Panc1 (cell line): ENCODE measurements around the gene SPATA6L. TPM values are rescaled to one million over a fixed set of nuclear protein-coding genes. Genes with fewer than 3 reads are reported as not detected.

Experiments used
- ATAC-seq: fragments of 200-7000 bp; cut with Tn5 transposase; 2 replicates; pipeline ENCODE4 v1.9.1; 2020; ENCODE audit warnings: mild to moderate bottlenecking, moderate library complexity
- BruUV-seq: library from RNA; stranded (reverse); fragments of 400-500 nt; replicated peaks from 2 replicates; lab custom pipeline; 2021; lab: Mats Ljungman, UMichigan
- CTCF ChIA-PET: fragments of 300-600 bp; sonication (Branson Sonifier 250); formaldehyde crosslinking; loops from one replicate; lab custom pipeline; 2022; ENCODE audit warnings: antibody characterized with exemption; lab: Charles Lee
- POLR2A ChIA-PET: fragments of 300-600 bp; sonication (Branson Sonifier 250); formaldehyde crosslinking; loops from one replicate; lab custom pipeline; 2022; ENCODE audit warnings: antibody characterized with exemption; lab: Charles Lee
- DNase-seq: peaks from one replicate; pipeline ENCODE4 v3.0.0-alpha.2; 2010; ENCODE audit warnings: low read depth, low spot score
- H3K27ac ChIP-seq: 2 replicates; pipeline ENCODE4 v1.5.1; 2011; ENCODE audit warnings: mild to moderate bottlenecking, low read length, inconsistent platforms
- H3K27me3 ChIP-seq: fragments of 200-500 bp; sonication (Bioruptor generic); 2 replicates; pipeline ENCODE4 v1.6.0; 2014; ENCODE audit warnings: low read length, inconsistent platforms; ENCODE audit not compliant: control insufficient read depth, insufficient read depth
- H3K36me3 ChIP-seq: fragments of 200-500 bp; sonication (Bioruptor generic); 2 replicates; pipeline ENCODE4 v1.5.1; 2014; ENCODE audit warnings: inconsistent platforms, mild to moderate bottlenecking, low read length, moderate library complexity; ENCODE audit not compliant: control insufficient read depth, insufficient read depth
- H3K4me1 ChIP-seq: 2 replicates; pipeline ENCODE4 v1.5.1; 2011; ENCODE audit warnings: inconsistent platforms, mild to moderate bottlenecking, low read length, moderate library complexity; ENCODE audit not compliant: control insufficient read depth, insufficient read depth
- H3K4me3 ChIP-seq, 2 experiments: 2 replicates each; pipeline ENCODE4 v1.5.1; 2011 to 2012; ENCODE audit warnings: low read depth in 2 of 2, low read length in 2 of 2, mild to moderate bottlenecking in 2 of 2, inconsistent platforms in 1 of 2, moderate library complexity in 1 of 2
- H3K9me3 ChIP-seq: fragments of 200-500 bp; sonication (Bioruptor generic); 2 replicates; pipeline ENCODE4 v1.5.1; 2014; ENCODE audit warnings: low read depth, mild to moderate bottlenecking, inconsistent platforms, low read length, moderate library complexity; ENCODE audit not compliant: control insufficient read depth, insufficient read depth
- POLR2AphosphoS5 ChIP-seq: IDR thresholded peaks from 2 replicates; pipeline ENCODE4 v1.6.1; 2012; ENCODE audit warnings: mild to moderate bottlenecking, low read depth, low read length, moderate library complexity
- SIN3A ChIP-seq: IDR thresholded peaks from 2 replicates; pipeline ENCODE4 v1.6.1; 2012; ENCODE audit warnings: low read depth, mild to moderate bottlenecking, low read length, moderate library complexity, borderline replicate concordance; ENCODE audit not compliant: insufficient read depth
- TCF7L2 ChIP-seq: IDR thresholded peaks from 2 replicates; pipeline ENCODE4 v1.6.1; 2011; ENCODE audit warnings: mild to moderate bottlenecking, low read depth, low read length, inconsistent platforms
- in situ Hi-C: cut with HindIII; loops from 2 replicates; pipeline ENCODE4 v1.10.0; 2016; ENCODE audit warnings: low sequenced_read_pairs, low pct_unique_long_range_greater_than_20kb
- intact Hi-C: fragments of 100-400 bp; cut with micrococcal nuclease; formaldehyde crosslinking; loops from one replicate; pipeline ENCODE4 v1.10.0; 2022; ENCODE audit not compliant: unreplicated experiment
- total RNA-seq: library from RNA; stranded (reverse); gene quantifications from one replicate; pipeline ENCODE4 v1.2.1, GENCODE V29; 2021; ENCODE audit not compliant: unreplicated experiment
- TF ChIP-seq, protein P1 (sequence below): fragments of 450-650 bp; IDR thresholded peaks from 2 replicates; pipeline ENCODE4 v1.5.1; 2017; ENCODE audit warnings: mild to moderate bottlenecking
- TF ChIP-seq, protein P2 (sequence below), 2 experiments: IDR thresholded peaks; 2 replicates each; pipeline ENCODE4 v1.6.1; 2011 to 2012; ENCODE audit warnings: low read depth in 2 of 2, control low read depth in 1 of 2, low read length in 1 of 2, mild to moderate bottlenecking in 1 of 2, moderate library complexity in 1 of 2; ENCODE audit not compliant: insufficient read depth in 1 of 2

The SPATA6L gene
- total RNA-seq, 1 experiment from 2014 or later: 0.13 TPM

DNA sequence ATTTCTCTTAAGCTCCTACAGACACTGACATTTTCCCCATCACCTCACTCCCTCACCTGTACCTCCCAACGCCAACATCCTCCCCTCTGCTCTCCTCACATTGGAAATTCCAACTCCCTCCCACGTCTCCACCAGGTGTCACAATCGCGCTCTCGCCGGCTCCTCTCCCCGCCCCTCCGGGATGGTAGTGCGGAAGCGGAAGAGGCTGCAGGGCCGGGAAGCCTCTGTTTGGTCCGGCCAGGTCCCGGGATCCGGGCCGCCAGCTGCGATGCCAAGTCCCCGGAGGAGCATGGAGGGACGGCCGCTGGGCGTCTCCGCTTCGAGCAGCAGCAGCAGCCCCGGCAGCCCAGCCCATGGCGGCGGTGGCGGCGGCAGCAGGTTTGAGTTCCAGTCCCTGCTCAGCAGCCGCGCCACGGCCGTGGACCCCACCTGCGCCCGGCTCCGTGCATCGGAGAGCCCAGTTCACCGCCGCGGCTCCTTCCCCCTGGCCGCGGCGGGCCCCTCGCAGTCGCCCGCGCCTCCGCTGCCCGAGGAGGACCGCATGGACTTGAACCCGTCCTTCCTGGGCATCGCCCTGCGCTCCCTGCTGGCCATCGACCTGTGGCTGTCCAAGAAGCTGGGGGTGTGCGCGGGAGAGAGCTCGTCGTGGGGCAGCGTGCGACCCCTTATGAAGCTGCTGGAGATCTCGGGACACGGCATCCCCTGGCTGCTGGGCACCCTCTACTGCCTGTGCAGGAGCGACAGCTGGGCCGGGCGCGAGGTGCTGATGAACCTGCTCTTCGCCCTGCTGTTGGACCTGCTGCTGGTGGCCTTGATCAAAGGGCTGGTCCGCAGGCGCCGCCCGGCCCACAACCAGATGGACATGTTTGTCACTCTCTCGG, 3.9 kb downstream of the SPATA6L start, which contains the start of gene PLPP6:
Gene PLPP6 (plus strand): TSS at position 187 of the 881 bp plus-strand sequence. CDS start 82 bp downstream, at position 269.
- POLR2A ChIA-PET: no interaction called here
- BruUV-seq: no TSS peak
- H3K27me3 ChIP-seq: no peaks in the 10 kb centered on the region
- in situ Hi-C loops (no loop called here), intact Hi-C loops (loop anchor here (10.0 kb wide), 1 partner anchor 278 kb away; no protein-coding TSS in a partner anchor)
- TF ChIP-seq POLR2AphosphoS5 (peak; percentile 28; the same call in 1 of the 2 replicates), SIN3A (no peak), TCF7L2 (peak; percentile 69)
- TF ChIP-seq, protein P1, sequence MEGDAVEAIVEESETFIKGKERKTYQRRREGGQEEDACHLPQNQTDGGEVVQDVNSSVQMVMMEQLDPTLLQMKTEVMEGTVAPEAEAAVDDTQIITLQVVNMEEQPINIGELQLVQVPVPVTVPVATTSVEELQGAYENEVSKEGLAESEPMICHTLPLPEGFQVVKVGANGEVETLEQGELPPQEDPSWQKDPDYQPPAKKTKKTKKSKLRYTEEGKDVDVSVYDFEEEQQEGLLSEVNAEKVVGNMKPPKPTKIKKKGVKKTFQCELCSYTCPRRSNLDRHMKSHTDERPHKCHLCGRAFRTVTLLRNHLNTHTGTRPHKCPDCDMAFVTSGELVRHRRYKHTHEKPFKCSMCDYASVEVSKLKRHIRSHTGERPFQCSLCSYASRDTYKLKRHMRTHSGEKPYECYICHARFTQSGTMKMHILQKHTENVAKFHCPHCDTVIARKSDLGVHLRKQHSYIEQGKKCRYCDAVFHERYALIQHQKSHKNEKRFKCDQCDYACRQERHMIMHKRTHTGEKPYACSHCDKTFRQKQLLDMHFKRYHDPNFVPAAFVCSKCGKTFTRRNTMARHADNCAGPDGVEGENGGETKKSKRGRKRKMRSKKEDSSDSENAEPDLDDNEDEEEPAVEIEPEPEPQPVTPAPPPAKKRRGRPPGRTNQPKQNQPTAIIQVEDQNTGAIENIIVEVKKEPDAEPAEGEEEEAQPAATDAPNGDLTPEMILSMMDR: peak; percentile 49
- TF ChIP-seq, protein P2, sequence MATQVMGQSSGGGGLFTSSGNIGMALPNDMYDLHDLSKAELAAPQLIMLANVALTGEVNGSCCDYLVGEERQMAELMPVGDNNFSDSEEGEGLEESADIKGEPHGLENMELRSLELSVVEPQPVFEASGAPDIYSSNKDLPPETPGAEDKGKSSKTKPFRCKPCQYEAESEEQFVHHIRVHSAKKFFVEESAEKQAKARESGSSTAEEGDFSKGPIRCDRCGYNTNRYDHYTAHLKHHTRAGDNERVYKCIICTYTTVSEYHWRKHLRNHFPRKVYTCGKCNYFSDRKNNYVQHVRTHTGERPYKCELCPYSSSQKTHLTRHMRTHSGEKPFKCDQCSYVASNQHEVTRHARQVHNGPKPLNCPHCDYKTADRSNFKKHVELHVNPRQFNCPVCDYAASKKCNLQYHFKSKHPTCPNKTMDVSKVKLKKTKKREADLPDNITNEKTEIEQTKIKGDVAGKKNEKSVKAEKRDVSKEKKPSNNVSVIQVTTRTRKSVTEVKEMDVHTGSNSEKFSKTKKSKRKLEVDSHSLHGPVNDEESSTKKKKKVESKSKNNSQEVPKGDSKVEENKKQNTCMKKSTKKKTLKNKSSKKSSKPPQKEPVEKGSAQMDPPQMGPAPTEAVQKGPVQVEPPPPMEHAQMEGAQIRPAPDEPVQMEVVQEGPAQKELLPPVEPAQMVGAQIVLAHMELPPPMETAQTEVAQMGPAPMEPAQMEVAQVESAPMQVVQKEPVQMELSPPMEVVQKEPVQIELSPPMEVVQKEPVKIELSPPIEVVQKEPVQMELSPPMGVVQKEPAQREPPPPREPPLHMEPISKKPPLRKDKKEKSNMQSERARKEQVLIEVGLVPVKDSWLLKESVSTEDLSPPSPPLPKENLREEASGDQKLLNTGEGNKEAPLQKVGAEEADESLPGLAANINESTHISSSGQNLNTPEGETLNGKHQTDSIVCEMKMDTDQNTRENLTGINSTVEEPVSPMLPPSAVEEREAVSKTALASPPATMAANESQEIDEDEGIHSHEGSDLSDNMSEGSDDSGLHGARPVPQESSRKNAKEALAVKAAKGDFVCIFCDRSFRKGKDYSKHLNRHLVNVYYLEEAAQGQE (IDR thresholded peaks at IDR 0.05; ENCODE audit: insufficient read depth in 1 of 2, low read depth in 2 of 2, low read length in 1 of 2): no peak
- H3K4me1 ChIP-seq: no peaks in the 10 kb centered on the region; the same call in 1 of the 2 replicates
- CTCF ChIA-PET: no interaction called here
- no peaks in the 10 kb centered on the region for H3K9me3 ChIP-seq
- H3K27ac ChIP-seq: no peak within 1 kb of the TSS
- DNase-seq: no peak
- peak within 1 kb of the TSS; percentile 50 to 53 for H3K4me3 ChIP-seq
- ATAC-seq: peak; percentile 96
- no peaks in the 10 kb centered on the region for H3K36me3 ChIP-seq

DNA sequence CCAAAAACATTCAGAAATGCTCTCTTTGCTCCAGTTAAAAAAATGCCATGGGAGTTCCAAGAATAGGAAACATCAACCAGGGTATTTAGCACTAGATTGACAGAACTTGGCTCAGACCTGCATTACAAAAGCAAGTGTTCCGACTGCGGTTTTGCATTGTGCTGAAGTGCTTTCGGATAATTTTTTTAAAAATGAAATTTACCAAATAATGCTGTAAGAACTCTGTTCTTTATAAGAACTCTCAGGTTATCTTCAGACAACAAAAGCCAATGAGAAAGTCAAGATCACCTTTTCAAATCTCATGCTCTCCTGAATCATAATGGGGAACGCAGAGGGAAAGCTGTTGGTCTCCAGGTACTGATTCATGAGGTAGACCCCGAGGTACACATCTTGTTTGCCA, 4.7 kb downstream of the SPATA6L start:
- ATAC-seq (no peak), DNase-seq (no peak)
- intact Hi-C loops (loop anchor here (10.0 kb wide), 1 partner anchor 277 kb away; no protein-coding TSS in a partner anchor), in situ Hi-C loops (no loop called here)
- peak overlapping the region; percentile 50 to 53; a peak in 3 of 4 replicates for H3K4me3 ChIP-seq
- H3K4me1 ChIP-seq: no peaks in the 10 kb centered on the region; the same call in 1 of the 2 replicates
- ChIA-PET POLR2A (no interaction called here), CTCF (no interaction called here)
- no peak for TF ChIP-seq SIN3A
- no peak for TF ChIP-seq TCF7L2
- TF ChIP-seq, protein P1: no peak
- no TSS peak for BruUV-seq
- no peaks in the 10 kb centered on the region for H3K36me3 ChIP-seq
- no peaks in the 10 kb centered on the region for H3K27me3 ChIP-seq
- H3K27ac ChIP-seq: no peak overlapping the region
- no peaks in the 10 kb centered on the region for H3K9me3 ChIP-seq
